Ovary (tissue), 9 donors: Measurements from ENCODE around the gene MICALL2. TPM values are rescaled to one million over a fixed set of nuclear protein-coding genes. Genes with fewer than 3 reads are reported as not detected.

ENCODE experiments used
- DNase-seq, 5 donors: peaks; one replicate each; pipeline ENCODE4 v3.0.0-alpha.2; 2019 to 2020
- H3K27ac ChIP-seq, 2 donors: fragments of 200-600 bp; one replicate each; pipeline versions ENCODE4 v1.5.1 to v1.8.0; 2019 to 2022
- H3K27me3 ChIP-seq: fragments of 200-600 bp; one replicate; pipeline ENCODE4 v1.8.0; 2022
- H3K36me3 ChIP-seq: fragments of 200-600 bp; sonication (generic); one replicate; pipeline ENCODE4 v1.5.1; 2019
- H3K4me1 ChIP-seq: one replicate; pipeline ENCODE4 v1.8.1; 2013; ENCODE audit warnings: mild to moderate bottlenecking, moderate library complexity; ENCODE audit not compliant: insufficient read depth
- H3K4me3 ChIP-seq: fragments of 200-600 bp; sonication (generic); one replicate; pipeline ENCODE4 v1.5.1; 2017
- H3K9me3 ChIP-seq, 2 donors: fragments of 200-600 bp in 1 of 2; sonication (generic) in 1 of 2; one replicate each; pipeline versions ENCODE4 v1.5.1 to v1.8.1; 2013 to 2019; ENCODE audit warnings: mild to moderate bottlenecking in 1 of 2, moderate library complexity in 1 of 2
- CTCF ChIP-seq, 3 donors: fragments of 450-650 bp in 2 of 3; fragments of 200-600 bp in 1 of 3; IDR thresholded peaks; one replicate each; pipeline versions ENCODE4 v1.5.1 to v1.8.0; 2016 to 2022; ENCODE audit warnings: antibody characterized with exemption in 3 of 3, mild to moderate bottlenecking in 1 of 3
- EP300 ChIP-seq: sonication (generic); formaldehyde crosslinking; IDR thresholded peaks from one replicate; pipeline ENCODE4 v1.6.1; 2017; ENCODE audit warnings: antibody characterized with exemption
- POLR2A ChIP-seq: fragments of 450-650 bp; IDR thresholded peaks from one replicate; pipeline ENCODE4 v1.6.1; 2017; ENCODE audit warnings: antibody characterized with exemption, mild to moderate bottlenecking, moderate library complexity
- WGBS, 3 donors: extraction: QIAGEN DNeasy Blood & Tissue Kit in 1 of 3; methylation state at CpG; one replicate each; pipeline versions ENCODE4 v1.1.5 to v1.1.7; 2013 to 2017; 5-methylcytosine and 5-hydroxymethylcytosine counted together
- intact Hi-C, 4 donors: fragments of 100-400 bp; cut with DNase I; formaldehyde crosslinking; loops; one replicate each; pipeline versions ENCODE4 v1.11.0 to v1.15.1; 2022 to 2023
- polyA plus RNA-seq, 2 donors: library from polyadenylated mRNA; stranded (reverse); fragments of 200-250 nt in 1 of 2; fragments of 350-450 nt in 1 of 2; fragmentation: Illumina TruSeq in 1 of 2; extraction: RNeasy Lipid Tissue Mini Kit (QIAGEN cat#74804) in 1 of 2; gene quantifications; one replicate each; pipeline ENCODE4 v1.2.3, GENCODE V29; 2013 to 2014
- total RNA-seq, 7 donors: library from RNA; depleted of rRNA in 2 of 7; stranded (reverse); fragments of >200 nt in 2 of 7; fragmentation: NEBNext Ultra II Directional in 3 of 7; extraction: Animal tissue kit (Norgen Biotek cat#: 25700) in 3 of 7; gene quantifications; one replicate each; pipeline versions ENCODE4 v1.1.0 to v1.2.4, GENCODE V29; 2016 to 2023
- donor health status: DM: no; HTN: no; CAD: no; lungs with moderate emphysema.
- donor health status: DM: no; HTN: no; CAD: no.
- donor health status: Bipolar disorder and iron deficiency.
- donor health status: DM: yes; HTN: yes; CAD: no.
- donor health status: DM: no; HTN: no; CAD: no.
- donor health status: DM: yes; HTN: yes; CAD: no.

Gene MICALL2
- total and polyA plus RNA-seq, 9 donors, result 0.95 to 13.4 (median 6.5) TPM

- Histone ChIP-seq H3K4me1 (no peaks in the 10 kb centered on the region), H3K9me3 (no peaks in the 10 kb centered on the region), H3K4me3 (no peak overlapping the region), H3K36me3 (no peaks in the 10 kb centered on the region), H3K27ac (no peak overlapping the region), H3K27me3 (no peaks in the 10 kb centered on the region)
- no peak for DNase-seq
- intact Hi-C loops, result no loop called here
- 62 to 69% (median 67%) methylated on average over 18 of the region's 18 CpGs for WGBS, 3 donors
- TF ChIP-seq CTCF (IDR thresholded peaks at IDR 0.05) (no peak), POLR2A (no peak), EP300 (no peak)
These were observed 33.8 kb downstream of the MICALL2 start for GRCh38 chr7:1425292-1426136.

DNA sequence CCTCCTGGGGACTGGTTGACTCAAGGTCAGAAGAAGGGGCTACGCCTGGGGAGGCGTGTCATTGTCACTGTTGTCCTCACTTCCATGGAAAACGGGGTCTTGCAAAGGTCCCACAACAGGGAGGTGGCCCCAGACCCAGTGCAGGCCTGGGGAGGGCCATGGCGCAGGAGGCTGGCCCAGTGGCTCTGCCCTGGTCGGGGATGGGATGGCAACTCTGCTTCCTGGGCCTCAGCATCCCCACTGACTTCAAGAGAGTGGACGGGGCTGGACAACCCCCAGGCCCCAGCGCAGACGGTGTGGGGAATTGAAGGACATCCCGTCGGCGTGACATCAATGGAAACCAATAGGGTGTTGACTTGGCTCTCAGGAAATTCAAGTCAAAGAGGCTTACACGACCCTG lies 35.2 kb downstream of the MICALL2 start:
- Histone ChIP-seq H3K27me3 (no peaks in the 10 kb centered on the region), H3K36me3 (no peaks in the 10 kb centered on the region), H3K27ac (no peak overlapping the region), H3K4me3 (no peak overlapping the region), H3K9me3 (no peaks in the 10 kb centered on the region), H3K4me1 (no peaks in the 10 kb centered on the region)
- DNase-seq, result no peak
- WGBS, 3 donors, result 75 to 82% (median 76%) methylated on average over 12 of the region's 12 CpGs
- intact Hi-C loops, result no loop called here
- TF ChIP-seq EP300 (no peak), CTCF (IDR thresholded peaks at IDR 0.05) (no peak), POLR2A (no peak)

- Histone ChIP-seq H3K27ac (no peak overlapping the region), H3K4me1 (no peaks in the 10 kb centered on the region), H3K27me3 (no peaks in the 10 kb centered on the region), H3K9me3 (no peaks in the 10 kb centered on the region), H3K4me3 (no peak overlapping the region), H3K36me3 (no peaks in the 10 kb centered on the region)
- 53 to 58% (median 56%) methylated on average over 5 of the region's 5 CpGs for WGBS, 3 donors
- intact Hi-C loops, result no loop called here
- TF ChIP-seq CTCF (IDR thresholded peaks at IDR 0.05) (no peak), POLR2A (no peak), EP300 (no peak)
- no peak for DNase-seq
These were observed 35.9 kb downstream of the MICALL2 start for GRCh38 chr7:1423264-1423811.

- Histone ChIP-seq H3K36me3 (no peaks in the 10 kb centered on the region), H3K4me1 (no peaks in the 10 kb centered on the region), H3K4me3 (no peak overlapping the region), H3K27me3 (no peaks in the 10 kb centered on the region), H3K27ac (no peak overlapping the region), H3K9me3 (no peaks in the 10 kb centered on the region)
- TF ChIP-seq EP300 (no peak), CTCF (IDR thresholded peaks at IDR 0.05) (no peak), POLR2A (no peak)
- intact Hi-C loops, result no loop called here
- no peak for DNase-seq
- 11 to 20% (median 12%) methylated on average over 24 of the region's 24 CpGs for WGBS, 3 donors
These were observed 36.6 kb downstream of the MICALL2 start for GRCh38 chr7:1422512-1423263.
